Measurements from ENCODE around the gene RHOG.

DNA sequence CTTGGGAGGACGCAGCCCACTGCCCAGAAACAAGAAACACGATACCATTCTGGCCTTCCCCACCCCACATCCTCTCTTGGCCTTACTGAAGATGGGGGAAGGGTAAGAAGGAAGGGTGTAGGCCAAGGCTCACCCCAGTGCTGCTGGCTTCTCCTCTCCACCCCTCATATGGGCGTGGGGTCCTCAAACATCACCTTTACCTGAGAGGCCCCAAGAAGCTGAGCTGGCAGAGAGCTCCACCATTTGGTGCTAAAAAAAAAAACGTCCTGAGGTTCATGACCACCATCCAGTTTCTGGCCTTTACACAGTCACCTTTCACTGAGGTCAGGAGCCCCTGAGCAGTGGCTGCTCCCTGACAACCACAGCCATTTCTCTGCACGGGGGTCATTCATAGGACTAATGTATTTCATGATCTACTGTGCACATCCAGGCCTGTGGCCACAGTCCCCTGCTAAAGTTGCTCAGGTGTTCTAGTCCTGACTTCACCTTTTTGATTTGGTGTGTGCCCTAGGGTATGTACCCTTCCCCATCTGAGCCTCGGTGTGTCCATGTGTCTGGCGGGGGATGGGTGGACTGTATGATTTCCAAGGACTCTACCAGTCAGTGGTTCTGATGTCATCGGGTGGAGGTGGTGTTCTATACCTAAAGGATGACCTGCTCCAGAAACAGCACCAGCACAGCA is 15.1 kb downstream of the RHOG start:
- no peak for TF ChIP-seq POLR2AphosphoS5 (IDR thresholded peaks at IDR 0.05)
- TF ChIP-seq, protein P1, sequence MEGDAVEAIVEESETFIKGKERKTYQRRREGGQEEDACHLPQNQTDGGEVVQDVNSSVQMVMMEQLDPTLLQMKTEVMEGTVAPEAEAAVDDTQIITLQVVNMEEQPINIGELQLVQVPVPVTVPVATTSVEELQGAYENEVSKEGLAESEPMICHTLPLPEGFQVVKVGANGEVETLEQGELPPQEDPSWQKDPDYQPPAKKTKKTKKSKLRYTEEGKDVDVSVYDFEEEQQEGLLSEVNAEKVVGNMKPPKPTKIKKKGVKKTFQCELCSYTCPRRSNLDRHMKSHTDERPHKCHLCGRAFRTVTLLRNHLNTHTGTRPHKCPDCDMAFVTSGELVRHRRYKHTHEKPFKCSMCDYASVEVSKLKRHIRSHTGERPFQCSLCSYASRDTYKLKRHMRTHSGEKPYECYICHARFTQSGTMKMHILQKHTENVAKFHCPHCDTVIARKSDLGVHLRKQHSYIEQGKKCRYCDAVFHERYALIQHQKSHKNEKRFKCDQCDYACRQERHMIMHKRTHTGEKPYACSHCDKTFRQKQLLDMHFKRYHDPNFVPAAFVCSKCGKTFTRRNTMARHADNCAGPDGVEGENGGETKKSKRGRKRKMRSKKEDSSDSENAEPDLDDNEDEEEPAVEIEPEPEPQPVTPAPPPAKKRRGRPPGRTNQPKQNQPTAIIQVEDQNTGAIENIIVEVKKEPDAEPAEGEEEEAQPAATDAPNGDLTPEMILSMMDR (IDR thresholded peaks at IDR 0.05): no peak
- no peak for TF ChIP-seq POLR2A (IDR thresholded peaks at IDR 0.05)
- no peak for TF ChIP-seq EP300 (IDR thresholded peaks at IDR 0.05)
